ENCODE results near the gene CELF6.
"Not testable (repeated sequence)": the region's sequence is repeated elsewhere in the genome, so short reads cannot be mapped to it uniquely, and the experiment has no call there.

The CELF6 gene

DNA sequence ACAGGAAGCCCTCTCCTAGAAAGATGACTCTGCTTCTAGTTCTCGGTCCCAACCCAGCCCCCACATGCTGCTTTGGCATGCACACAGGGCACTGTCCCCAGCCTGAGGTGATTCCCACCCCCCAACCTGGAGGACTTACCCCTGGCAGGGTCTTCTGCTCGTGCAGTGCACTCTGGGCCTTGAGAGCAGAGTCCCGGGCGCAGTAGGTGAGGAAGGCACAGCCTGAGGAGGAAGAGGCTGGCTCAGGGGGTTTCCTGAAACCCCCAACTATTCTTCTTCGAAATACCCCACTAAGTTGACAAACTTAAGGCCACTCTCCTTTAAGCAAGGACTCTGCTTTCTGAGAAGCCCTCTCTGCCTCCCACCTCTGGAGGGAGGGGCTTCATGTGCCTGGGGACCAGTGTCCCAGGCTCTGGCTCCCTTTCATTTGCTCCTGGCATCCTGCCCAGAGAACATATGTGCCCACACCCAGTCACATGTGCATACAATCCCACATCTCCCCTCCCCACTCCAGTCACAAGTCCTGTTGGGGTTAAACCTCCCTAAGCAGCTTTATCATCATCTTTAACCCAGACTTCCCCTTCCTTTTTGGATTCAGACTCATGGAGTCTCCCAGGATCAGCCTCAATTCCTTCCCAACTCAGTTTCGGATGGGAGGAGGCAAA lies 4.1 kb downstream of the CELF6 start:
- no peak for DNase-seq (ENCODE audit: low read depth)

DNA sequence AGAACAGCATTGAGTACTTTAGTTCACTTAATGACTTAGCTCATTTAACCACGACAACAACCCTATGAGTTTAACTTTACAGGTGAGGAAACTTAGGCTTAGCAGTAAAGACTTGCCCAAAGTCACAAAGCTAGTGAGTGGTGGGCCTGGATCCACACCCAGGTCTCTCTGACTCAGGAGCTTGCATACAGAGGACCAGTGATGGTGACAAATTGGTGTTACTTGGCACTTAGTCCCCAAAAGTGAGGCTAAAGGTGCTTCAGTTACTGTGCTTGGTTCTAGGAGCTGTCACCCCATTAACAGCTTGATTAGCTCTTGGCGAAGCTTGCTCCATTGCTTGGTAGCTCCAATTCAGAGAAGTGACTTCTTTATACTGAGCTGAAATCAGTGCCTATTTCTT lies 6.1 kb downstream of the CELF6 start:
- DNase-seq (ENCODE audit: low read depth) = no peak

DNA sequence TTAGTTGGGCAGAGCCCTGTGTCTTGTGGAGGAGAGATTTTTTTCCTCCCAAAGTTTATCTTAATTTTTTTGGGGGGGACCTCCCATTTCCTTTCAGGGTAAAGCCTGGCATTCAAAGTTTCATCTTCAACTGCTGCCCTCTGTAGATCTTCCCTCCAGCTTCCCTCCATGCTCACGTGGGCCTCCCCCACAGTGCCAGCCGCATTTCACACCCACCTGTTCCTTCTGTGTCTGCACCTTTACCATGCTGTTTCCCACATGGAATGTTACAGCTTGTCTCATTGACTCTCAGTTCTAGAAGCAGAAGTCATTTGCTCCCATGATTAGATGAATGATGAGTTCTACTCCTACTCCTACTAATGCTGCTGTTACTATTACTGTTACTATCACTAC lies 6.5 kb downstream of the CELF6 start:
- no peak for DNase-seq (ENCODE audit: low read depth)

DNA sequence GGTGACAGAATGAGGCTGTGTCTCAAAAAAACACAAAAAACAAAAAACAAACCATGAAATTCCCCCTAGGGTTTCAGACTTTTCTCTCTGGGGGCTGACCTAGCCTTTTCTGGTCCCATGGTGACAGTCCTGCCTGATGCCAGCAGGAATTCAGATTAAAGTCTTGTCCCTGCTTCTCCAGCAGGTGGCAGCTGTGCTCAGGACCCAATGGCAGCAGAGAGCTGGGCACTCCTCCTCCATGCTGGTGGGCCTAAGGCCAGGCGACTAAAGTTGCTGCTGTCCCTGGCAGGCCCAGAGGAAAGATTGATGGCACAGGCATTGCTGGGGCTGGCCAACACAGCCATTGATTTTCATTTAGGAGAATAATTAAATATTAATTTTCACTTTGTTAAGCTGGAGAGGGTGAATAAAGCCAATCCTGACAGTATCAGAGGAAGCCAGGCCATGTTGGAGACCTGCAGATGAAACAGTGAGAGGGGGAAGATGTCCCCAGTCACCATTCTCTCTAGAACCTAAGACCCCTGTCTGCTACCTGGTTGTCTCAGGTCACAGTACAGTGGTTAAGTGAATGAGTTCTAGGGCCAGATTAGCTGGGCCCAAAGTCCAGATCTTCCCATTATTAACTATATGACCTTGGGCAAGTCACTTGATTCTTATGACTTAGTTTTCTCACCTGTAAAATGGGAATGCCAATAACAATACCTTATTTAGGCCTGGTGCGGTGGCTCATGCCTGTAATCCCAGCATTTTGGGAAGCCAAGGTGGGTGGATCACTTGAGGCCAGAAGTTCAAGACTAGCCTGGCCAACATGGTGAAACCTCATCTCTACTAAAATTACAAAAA lies 7.1 kb downstream of the CELF6 start:
- peak; percentile 42 for DNase-seq (ENCODE audit: low read depth)

DNA sequence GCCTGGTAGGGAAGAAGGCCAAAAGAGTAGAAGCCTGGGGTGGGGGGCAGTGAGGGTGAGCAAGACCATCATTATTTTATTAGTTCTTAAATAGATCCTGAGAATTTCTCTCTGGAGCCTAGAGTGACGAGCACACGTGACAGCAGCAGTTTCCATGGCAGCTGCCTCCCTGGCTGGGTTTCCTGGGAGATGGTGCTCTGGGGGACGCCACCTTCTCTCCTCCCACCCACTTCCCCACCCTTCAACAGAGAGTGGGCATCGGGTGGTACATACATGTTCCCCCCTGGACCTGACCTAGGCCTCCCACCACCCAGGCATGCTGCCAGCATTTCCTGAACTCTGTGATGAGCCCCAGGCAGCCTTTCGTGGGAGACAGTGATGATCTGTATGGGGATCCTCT lies 12.9 kb downstream of the CELF6 start:
- DNase-seq (ENCODE audit: low read depth) = no peak

DNA sequence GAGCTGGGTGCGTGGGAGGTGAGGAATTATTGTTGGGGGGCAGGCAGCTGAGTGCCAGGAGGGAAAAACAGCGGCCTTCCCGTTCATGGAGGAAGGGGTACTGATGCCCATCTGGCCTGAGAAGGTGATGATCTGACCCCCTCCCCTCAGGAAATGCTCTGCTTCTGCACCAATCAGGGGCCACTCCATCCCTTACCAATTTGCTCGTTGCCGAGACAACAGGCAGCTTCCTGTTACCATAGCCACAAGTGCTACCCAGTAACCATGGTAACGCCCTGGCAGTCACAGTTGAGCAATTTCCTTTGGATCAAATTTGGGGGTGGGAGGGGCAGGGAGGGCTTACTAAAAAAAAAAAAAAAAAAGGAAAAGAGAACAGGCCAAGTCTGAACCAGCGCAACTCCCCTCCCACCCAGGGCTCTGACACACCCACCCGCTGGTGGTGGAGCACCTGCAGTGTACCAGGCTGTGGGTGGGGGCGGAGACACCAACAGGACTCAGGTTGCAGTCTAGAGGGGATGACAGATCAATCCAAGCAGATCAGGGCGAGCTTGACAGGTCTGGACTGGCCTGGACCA lies 13.7 kb downstream of the CELF6 start:
- DNase-seq (ENCODE audit: low read depth) = peak; percentile 42

DNA sequence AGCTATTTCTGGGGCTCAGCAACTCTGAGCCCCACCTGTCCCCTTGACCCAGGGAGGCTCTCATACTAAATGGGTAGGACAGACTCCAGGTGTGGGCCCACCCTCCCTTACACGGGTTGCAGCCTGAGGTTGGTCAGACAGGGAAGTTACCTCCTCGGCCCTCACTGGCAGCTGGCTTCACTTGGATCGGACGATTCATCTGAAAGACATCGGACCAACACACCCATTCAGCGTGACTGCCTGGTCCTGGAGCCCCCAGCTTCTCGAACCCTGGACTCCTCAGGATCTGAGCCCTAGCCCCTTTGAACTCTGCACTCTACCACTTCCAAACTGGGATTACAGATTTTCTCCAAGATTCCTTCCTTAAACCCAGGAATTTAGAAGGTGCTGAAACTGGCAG lies 15.4 kb downstream of the CELF6 start:
- no peak for DNase-seq (ENCODE audit: low read depth)

DNA sequence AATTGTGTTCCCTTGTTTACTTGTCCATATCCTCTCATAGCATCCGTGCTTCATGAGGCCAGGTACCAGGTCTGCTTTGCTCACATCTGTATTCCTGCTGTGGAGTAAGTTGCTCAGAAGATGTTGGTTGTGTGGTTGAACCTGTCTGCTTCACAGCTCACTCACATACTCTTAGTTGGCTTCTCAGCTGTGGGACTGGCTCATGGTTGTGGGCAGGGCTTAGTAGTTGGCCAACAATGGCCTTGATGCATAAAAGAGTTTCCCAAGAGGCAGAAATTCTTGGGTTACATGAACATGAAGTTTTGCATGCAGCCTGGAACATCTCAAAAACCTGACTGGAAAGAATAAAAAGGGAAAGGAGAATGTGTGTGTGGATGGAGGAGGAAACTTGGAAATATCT lies 17.0 kb downstream of the CELF6 start:
- DNase-seq (ENCODE audit: low read depth) = no peak

DNA sequence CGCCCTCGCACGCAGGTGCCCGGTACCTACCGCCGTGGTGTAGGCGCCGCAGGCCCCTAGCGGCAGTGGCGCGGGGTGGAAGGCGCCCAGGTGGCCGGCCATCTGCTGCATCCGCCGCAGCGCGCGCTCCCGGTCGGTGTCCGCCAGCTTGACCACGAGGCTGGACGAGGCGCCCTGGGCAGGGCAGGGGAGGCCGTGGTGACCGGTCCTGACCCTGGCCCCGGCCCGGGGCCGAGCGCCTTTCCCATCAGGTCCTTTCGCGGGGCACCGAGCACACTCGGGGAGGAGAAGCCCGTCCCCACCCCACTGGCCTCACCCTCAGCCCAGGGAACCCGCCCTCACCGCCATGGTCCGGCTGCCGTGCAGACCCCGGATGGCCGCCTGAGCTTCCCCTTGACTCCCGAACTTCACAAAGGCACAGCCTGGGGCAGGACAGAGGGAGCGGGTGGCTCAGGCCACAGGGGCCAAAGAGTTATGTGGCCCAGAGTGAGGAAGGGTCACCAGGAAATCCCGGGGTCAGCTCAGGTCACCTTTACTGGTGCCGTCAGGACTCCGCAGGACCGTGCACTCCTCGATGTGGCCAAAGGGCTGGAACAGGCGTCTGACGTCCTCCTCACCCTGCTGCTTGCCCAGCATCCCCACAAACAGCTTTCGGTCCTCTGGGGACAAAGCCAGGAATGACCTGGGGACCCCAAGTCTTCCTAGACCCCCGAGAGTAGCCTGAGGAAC lies 30.2 kb downstream of the CELF6 start:
- DNase-seq (ENCODE audit: low read depth) = no peak

DNA sequence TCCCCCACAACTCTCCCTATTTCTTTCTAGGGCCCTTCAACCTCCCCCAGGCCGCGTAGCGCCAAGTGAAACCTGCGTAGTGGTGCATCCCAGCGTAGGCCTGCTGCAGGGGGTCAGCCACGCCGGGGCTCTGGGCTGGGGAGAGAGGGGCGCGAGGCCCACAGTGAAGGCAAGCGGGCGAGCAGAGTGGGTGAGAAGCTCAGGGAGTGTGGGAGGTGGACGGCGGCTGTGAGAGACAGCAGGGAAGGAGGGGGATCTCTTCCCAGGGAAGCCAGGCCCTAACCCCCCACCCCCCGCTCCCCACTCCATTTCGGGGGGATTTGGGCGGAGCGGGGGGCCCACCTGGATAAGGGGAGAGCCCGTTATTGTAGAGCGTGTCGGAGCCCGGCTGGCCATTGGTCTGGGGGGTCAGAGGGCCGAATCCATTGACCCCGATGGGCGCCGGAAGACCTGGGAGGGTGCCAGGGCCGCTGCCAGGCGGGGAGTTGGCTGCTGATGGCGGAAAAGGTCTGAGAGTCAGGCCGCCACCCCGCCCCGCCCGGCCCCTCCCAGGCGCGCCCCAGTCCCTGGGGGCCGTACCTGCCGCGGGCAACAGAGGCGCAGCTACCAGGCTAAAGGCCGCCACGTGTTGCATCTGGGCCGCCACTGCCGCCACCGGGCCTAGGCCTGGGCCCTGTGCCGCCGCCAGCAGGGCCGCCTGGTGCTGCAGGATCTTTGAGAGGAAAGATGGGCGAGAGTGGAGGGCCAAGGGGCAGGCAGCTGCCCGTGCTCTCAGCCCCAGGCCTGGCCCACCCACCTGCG lies 31.0 kb downstream of the CELF6 start:
- no peak for DNase-seq (ENCODE audit: low read depth)

DNA sequence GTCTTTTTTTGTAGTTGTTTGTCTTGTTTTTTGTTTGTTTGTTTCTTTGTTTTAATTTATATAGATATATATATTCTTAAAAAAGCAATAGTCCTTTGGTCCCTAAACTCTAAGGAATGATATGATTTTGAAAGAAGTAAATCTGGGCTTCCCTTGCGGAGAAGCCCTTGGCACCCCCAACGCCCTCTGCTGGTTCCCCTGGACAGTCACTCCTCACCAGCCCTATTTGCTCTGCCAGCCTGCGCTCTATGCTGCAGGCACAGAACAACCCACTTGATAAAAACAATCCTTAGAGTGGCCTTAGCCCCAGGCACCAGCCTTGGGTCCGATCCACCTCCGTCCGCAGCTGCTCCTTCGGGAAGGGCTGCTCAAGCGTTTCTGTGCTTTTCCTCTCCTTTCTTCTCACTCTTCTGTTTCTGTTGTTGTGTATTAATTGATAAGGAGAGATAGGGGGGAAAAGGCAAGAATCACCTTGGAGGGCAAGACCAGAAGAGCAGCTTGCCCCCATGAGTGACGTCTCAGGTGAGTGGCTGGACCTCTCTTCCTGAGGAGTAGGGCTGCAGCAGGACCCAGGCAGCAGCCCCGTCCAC lies 33.9 kb downstream of the CELF6 start:
- peak; percentile 38 for DNase-seq (ENCODE audit: low read depth)

DNA sequence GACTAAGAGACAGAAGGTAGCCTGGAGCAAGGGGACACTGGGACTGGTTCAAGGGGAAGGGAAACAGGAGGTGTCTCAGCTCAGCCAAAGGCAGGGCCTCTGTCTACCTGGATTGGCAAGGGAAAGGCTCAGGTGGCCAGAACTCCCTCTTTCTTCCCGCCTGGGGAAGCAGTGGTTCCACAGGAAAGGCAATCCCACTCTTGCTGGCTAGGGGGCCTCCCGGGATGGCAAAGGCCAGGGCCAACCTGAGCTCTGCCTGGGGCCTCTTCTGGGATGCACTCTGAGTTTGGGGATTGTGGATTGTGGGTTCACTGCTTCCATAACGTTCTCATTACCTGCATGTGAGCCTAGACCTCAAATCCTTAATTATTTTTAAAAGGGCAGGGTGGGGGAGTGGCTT lies 34.6 kb downstream of the CELF6 start:
- no peak for DNase-seq (ENCODE audit: low read depth)

DNA sequence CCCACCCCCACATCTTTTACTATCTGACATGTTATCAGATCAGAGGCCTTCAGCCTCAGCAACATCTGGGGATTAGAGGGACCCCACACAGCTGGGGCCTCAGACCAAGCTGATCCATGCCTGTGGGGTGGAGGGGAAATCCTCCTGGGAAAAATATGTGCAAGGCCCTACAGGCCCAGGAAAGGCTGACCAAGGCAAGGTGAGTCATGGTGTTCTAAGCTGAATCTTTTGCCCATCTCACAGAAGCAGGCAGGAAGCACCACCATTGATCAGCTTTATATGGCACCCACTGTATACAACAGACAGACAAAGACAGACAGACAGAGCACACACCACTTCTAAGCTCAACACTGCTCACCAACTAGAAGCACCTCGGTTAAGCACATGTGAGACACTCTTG lies 35.2 kb downstream of the CELF6 start:
- no peak for DNase-seq (ENCODE audit: low read depth)

DNA sequence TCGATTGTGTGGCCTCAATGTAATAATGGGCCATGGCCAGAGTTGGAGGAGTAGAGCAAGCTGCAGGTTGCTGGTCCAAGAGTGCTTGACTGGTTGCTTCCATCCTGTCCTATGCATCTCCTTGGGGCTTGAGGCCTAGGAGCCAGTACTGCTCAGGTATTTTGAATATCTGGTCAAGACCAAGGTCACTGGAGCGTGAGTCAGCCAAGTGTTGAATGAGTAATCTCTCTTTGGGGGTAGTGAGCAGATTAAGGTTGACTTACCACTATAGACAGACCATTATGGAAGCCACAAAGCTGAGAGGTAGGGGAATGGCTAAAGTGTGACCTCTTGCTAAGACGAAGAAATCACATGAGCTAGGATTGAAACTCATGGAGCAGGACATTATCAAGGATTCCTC lies 38.2 kb downstream of the CELF6 start:
- no peak for DNase-seq (ENCODE audit: low read depth)

DNA sequence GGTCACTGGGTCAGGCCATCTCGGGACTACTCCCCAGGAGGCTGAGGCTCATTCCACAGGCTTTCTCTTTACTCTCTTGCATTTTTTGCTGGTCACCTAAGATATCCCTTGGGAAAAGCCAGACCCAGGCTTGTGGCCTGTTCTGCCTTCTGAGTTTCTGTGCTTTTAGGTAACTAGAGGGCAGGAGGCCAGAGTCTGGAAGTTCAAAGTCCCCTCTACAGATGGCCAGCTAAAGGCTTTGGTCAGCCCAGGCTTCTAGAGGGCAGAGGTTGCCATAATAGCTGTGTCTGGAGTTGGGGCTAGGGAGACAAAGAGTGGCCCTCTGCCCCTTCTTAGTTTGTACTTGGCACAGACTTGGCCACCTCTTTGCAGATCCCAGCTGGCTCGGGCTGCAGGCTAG lies 39.2 kb downstream of the CELF6 start:
- no peak for DNase-seq (ENCODE audit: low read depth)

DNA sequence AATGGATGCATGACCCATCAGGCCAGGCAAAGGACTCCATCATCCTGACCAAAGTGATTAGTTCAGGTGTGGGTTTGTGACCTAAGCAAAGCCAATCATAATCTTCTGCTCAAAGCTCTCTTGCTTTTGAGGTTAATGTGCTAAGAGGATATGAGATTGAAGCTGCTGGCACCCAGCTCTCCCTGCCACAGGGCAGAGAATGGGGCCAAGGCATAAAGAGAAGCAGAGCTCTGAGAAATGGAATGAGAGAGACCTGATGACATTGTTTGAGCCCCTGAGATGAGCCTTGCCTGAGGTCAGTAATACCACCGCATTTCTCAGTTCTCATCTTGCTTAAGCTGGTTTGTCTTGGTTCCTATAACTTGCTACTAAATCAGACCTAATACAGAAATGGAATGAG lies 41.2 kb downstream of the CELF6 start:
- no peak for DNase-seq (ENCODE audit: low read depth)

DNA sequence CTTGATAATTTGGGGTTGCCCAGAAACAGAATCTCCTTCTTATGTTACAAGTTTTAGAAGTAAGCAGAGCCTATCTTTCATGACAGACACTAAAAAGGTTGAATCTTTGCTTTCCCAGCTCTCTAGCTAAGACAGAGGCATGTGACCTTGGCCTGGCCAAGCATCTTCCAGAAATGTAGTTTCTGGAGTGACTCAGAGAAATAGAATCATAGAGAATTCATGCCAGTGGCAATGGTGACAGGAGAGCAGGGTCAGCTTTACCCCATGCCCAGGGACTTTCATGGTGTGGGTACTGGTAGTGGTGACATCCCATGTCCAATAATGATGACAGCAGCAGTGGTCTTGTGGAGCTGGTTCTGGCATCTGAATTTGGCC lies 43.6 kb downstream of the CELF6 start:
- DNase-seq (ENCODE audit: low read depth) = no peak

DNA sequence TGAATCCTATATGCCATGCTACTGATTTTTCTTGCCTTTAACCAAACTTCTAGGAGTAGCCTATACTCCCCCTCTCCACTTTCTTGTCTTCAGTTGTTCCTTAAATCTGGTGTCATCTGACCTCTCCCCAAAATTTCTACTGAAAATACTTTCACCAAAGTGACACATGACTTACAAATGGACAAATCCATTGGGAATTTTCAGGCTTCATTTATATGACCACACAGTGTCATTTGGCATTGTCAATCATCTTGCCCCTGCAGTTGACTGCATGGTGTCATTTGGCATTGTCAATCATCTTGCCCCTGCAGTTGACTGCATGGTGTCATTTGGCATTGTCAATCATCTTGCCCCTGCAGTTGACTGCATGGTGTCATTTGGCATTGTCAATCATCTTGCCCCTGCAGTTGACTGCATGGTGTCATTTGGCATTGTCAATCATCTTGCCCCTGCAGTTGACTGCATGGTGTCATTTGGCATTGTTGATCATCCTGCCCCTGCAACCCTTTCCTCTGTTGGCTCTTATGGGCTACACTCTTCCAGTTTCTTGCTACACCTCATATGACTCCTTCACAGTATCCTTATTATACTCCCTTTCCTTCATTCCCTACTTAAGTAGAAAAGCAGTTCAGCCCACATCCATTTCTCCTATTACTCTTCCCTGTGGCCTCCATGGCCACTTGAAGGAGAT lies 44.2 kb downstream of the CELF6 start:
- not testable (repeated sequence) for DNase-seq (ENCODE audit: low read depth)

DNA sequence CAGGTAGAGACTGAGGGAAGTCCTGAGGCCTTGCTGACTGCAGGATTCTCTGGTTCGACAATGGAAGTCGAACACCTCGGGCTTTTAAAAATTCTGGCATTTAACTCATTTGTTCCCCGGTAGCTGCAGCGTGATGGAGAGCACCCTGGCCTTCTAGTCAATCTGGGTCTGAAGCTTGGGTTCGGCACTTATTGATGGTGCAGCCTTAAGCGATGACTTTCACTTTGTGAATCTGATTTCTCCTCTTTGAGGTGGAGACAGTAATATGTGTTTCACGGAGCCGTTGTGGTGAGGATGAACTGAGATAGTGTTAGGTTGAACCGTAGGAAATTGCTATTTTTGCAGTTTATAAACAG lies 47.0 kb downstream of the CELF6 start:
- no peak for DNase-seq (ENCODE audit: low read depth)

DNA sequence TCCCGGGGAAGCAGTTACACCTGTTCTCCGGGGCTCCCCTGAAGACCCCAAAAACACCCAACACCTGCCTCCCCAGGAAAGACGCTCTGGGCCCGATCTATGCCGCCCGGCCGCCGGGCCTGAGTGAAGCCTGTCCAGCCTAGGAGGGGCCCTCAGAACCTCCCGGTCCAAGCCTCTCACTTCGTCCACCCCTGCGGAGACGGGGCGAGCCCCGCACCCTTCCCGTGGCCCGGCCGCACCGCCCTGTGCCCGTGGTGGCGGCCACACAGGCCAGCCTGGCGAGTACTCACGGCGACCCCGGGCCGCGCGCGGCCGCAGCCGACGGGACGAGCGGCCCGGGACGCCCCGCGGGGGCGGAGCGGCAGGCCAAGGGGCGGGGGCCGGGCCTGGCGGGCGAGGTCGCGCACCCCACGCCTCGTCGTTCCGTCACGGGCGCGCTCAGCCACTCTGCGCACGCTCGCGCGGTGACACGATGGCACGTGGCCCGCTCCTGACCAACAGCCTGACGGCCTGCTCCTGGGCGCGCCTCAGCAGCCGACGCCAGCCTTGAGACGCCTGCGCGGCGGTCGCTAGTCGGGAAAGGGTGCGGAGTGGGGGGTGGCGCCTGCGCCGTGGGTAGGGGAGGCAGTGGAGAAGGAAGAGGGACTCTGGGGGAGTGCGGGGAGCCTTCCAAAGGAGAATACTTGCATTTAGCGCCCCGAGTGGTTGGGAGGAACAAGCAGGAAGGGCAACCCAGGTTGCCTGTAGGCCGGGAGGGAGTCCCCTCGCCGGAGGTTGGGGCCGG lies 47.6 kb downstream of the CELF6 start, which contains the start of gene PARP6:
Gene PARP6, minus strand, starts transcription at position 342 of the 784 bp plus-strand sequence. CDS start 5,077 bp downstream, outside the sequence.
- DNase-seq (ENCODE audit: low read depth) = peak; percentile 98

Measured in T follicular helper cell (primary cell).